Right atrium auricular region (tissue), 2 donors: ENCODE data around the gene ACVRL1. TPM values are rescaled to one million over a fixed set of nuclear protein-coding genes. Genes with fewer than 3 reads are reported as not detected.

Experiments
- DNase-seq: peaks from one replicate; pipeline ENCODE4 v3.0.0-alpha.2; 2019; ENCODE audit warnings: low spot score
- H3K27ac ChIP-seq, 2 donors: fragments of 200-600 bp; sonication (generic); 1 replicate in 1 of 2; 2 replicates in 1 of 2; pipeline ENCODE4 v1.5.1; 2016 to 2019
- H3K27me3 ChIP-seq, 2 donors: fragments of 200-600 bp; sonication (generic); one replicate each; pipeline versions ENCODE4 v1.5.1 to v1.6.0; 2017 to 2019
- H3K36me3 ChIP-seq: fragments of 200-600 bp; sonication (generic); one replicate; pipeline ENCODE4 v1.5.1; 2016
- H3K4me1 ChIP-seq, 2 donors: fragments of 200-600 bp; sonication (generic); one replicate each; pipeline versions ENCODE4 v1.5.1 to v1.6.0; 2017 to 2019
- H3K4me3 ChIP-seq, 2 donors: fragments of 200-600 bp; sonication (generic); 1 replicate in 1 of 2; 2 replicates in 1 of 2; pipeline ENCODE4 v1.5.1; 2017 to 2019; ENCODE audit warnings: mild to moderate bottlenecking in 1 of 2, moderate library complexity in 1 of 2
- H3K9me3 ChIP-seq, 2 donors: fragments of 200-600 bp; sonication (generic); one replicate each; pipeline ENCODE4 v1.5.1; 2019
- total RNA-seq, 2 donors: library from RNA; depleted of rRNA; stranded (reverse); fragments of >200 nt; gene quantifications; one replicate each; pipeline ENCODE4 v1.1.0, GENCODE V29; 2016
- TF ChIP-seq, protein P1 (sequence below), 2 donors: fragments of 200-600 bp; sonication (generic); IDR thresholded peaks; one replicate each; pipeline ENCODE4 v1.5.1; 2019; ENCODE audit warnings: antibody characterized with exemption in 2 of 2

ACVRL1 gene
- total RNA-seq, 2 donors from 2014 or later = 48.1 to 57.5 TPM

DNA sequence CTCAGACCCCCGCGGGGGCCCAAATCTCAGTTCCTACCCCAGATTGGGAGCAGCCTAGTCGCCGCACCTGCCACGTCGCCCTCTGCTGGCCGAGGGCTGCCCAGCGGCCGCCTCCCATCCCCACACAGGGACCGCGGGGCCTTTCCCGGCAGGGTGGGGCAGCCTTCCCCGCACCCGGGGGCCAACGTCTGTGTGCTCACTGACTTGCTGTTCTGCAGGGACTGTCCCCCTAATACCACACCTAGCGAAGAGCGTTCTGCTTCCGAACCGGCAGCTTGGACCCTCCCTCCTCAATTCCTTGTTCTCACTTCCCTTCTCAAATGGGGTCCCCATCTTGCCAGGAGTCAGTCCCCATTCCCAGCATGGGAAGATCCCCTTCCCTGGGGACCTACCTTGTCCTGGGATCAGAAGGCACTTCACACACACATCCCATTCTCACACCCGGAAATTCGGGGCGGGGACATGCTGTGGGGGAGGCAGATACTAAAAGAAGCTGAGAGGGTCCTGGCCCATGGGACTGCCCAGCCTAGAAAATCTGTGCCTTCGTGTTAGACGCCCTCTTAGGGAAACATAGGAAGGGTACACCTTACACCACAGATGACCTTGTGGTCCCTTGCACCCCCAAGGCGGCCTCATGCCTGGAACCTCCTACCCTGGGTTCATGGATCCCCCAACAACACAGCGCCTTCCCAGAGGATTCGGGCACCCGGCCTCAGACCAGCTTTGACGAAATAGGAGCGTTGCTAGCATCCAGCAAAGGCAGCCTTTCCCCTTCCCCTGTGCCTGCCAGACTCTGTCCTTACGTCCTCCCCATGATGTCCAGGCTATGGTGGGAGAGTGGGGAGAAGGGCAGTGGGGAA, 16.4 kb downstream of the ACVRL1 start:
- no peaks in the 10 kb centered on the region for H3K36me3 ChIP-seq
- peaks cover 0 to 56% of the 10 kb centered on the region in 2 donors for H3K4me1 ChIP-seq
- H3K4me3 ChIP-seq = peak overlapping the region in 1 of 2 donors; percentile 21
- no peaks in the 10 kb centered on the region for H3K27me3 ChIP-seq
- H3K9me3 ChIP-seq = no peaks in the 10 kb centered on the region
- peak overlapping the region; percentile 52 to 55 for H3K27ac ChIP-seq
- DNase-seq = no peak
- TF ChIP-seq, protein P1, sequence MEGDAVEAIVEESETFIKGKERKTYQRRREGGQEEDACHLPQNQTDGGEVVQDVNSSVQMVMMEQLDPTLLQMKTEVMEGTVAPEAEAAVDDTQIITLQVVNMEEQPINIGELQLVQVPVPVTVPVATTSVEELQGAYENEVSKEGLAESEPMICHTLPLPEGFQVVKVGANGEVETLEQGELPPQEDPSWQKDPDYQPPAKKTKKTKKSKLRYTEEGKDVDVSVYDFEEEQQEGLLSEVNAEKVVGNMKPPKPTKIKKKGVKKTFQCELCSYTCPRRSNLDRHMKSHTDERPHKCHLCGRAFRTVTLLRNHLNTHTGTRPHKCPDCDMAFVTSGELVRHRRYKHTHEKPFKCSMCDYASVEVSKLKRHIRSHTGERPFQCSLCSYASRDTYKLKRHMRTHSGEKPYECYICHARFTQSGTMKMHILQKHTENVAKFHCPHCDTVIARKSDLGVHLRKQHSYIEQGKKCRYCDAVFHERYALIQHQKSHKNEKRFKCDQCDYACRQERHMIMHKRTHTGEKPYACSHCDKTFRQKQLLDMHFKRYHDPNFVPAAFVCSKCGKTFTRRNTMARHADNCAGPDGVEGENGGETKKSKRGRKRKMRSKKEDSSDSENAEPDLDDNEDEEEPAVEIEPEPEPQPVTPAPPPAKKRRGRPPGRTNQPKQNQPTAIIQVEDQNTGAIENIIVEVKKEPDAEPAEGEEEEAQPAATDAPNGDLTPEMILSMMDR (IDR thresholded peaks at IDR 0.05) = peak; percentile 87 to 93

DNA sequence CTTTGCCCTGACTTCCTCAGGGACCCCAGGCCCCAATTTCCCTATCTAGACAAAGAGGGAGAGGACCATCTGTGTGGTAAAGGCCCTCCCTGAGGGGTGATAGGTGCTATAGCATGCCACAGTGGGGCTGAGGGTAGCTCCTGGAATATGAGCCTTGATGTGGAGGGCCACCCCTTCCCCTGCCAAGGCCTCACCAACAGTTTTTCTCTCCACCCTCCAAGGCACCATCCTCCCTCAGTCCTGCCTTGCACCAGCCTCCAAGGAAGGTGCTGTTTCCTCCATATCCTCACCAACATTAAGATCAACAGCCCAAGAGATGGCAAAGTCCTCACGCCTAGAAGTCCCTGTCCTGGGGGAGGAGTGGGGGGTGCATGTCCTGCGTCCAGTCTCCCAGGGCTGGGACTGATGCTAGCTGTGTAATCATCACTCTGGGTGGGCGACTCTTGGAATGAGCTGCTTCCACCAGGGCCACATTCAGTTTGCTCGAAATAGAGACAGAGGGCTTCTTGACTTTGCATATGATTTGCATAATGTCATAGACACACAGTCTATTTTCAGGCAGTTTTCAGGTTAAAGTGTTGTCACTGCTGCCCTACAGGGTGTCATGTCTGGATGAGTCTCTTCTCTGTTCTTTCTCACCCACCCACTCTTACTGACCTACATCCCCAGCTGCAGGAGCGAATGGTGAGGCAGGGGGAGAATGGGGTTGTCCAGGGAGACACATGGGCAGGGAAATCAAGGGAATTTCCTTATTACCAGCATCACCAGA, 17.4 kb downstream of the ACVRL1 start:
- no peak overlapping the region for H3K27ac ChIP-seq
- H3K36me3 ChIP-seq = no peaks in the 10 kb centered on the region
- peaks cover 0 to 52% of the 10 kb centered on the region in 2 donors for H3K4me1 ChIP-seq
- no peak for DNase-seq
- TF ChIP-seq, protein P1 (IDR thresholded peaks at IDR 0.05) = no peak
- H3K27me3 ChIP-seq = no peaks in the 10 kb centered on the region
- no peaks in the 10 kb centered on the region for H3K9me3 ChIP-seq
- no peak overlapping the region for H3K4me3 ChIP-seq

DNA sequence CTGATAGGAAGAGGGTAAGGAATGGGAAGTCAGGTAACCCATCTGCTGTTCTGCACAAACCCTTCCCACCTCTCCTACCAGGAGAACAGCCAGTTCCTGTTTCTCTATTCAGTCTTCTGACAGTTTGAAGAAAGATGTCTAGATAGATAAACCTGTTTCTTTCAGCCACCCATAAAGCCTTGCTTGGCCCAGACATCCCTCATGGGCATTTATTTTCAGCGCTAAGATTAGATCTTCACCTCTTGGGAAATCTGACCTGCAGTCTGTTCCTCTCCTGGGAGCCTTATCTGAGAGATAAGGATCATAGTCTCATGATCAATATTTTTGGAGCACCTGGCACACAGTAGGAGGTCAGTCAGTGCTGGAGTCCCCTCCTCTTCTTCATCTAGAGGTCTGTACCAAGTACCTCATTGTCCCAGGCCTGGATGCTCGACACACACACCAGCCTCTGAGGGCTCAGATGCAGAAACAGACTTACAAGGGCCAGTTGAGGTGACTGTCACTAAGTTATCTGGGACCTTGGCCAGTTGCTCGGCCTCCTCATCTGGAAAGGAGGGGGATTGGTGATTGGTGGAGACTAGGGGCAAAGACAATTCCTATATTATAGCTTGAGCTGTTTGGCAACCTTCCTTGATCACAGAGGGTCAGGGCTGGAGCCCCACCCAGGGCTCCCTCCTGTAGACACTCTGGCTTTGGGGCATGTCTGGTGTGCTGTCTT, 18.2 kb downstream of the ACVRL1 start:
- H3K4me1 ChIP-seq = peaks cover 0 to 52% of the 10 kb centered on the region in 2 donors
- H3K36me3 ChIP-seq = no peaks in the 10 kb centered on the region
- no peak overlapping the region for H3K27ac ChIP-seq
- TF ChIP-seq, protein P1 (IDR thresholded peaks at IDR 0.05) = no peak
- H3K9me3 ChIP-seq = no peaks in the 10 kb centered on the region
- H3K4me3 ChIP-seq = no peak overlapping the region
- no peak for DNase-seq
- H3K27me3 ChIP-seq = no peaks in the 10 kb centered on the region

DNA sequence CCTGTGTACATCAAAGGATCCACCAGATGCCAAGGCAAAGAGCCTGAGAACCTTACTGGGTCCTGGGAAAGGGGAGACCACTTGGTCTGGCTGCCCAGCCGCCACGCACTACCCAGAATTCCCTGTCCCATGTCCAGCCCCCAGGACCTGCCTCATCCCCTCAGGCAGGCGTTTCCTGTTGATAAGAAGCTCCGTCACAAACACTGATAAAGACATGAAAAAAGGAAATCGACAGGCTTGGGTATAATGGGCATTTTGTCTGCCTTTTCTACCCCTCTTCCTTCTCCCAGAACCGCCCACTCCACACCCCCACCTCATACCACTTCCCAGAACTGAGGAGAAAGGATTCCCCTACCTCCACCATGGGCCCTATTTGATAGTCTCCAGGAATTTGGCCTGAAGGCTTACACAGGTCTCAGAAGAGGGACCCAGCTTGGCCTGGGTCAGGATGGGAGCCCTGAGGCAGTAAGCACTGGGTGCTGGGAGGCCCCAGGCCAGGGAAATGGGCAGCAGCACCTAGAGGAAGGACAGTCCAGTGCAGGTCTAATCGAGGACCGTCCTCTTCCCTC, 18.8 kb downstream of the ACVRL1 start:
- Histone ChIP-seq H3K36me3 (no peaks in the 10 kb centered on the region), H3K27me3 (no peaks in the 10 kb centered on the region), H3K4me1 (peaks cover 0 to 50% of the 10 kb centered on the region in 2 donors), H3K27ac (peak overlapping the region; percentile 9 to 12), H3K4me3 (no peak overlapping the region), H3K9me3 (no peaks in the 10 kb centered on the region)
- no peak for DNase-seq
- TF ChIP-seq, protein P1 (IDR thresholded peaks at IDR 0.05) = no peak

DNA sequence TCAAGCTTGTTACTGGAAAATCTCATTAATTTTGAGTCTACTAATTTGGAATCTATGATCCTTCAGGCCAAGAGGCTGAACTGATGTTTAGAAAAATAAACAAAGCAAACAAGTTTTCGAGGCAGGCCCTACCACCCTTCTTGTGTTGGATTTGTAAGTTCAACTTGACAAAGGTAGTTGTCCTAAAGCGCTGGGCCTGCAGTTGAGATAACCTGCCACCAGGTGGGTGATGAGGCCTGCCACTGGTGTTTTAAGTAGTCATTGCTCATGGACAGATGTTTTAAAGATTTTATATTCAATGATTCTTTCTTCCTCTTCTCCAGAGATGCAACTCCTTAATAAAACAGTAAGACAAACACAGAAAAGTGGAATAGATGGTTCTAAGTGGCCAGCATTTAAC, 19.4 kb downstream of the ACVRL1 start:
- no peaks in the 10 kb centered on the region for H3K9me3 ChIP-seq
- H3K4me3 ChIP-seq = no peak overlapping the region
- H3K4me1 ChIP-seq = peaks cover 0 to 45% of the 10 kb centered on the region in 2 donors
- no peak for DNase-seq
- no peaks in the 10 kb centered on the region for H3K27me3 ChIP-seq
- H3K36me3 ChIP-seq = no peaks in the 10 kb centered on the region
- TF ChIP-seq, protein P1 (IDR thresholded peaks at IDR 0.05) = peak in 1 of 2 donors; percentile 53
- H3K27ac ChIP-seq = peak overlapping the region in 1 of 2 donors; percentile 9
